ENCODE measurements around the gene MRPL34.

Gene MRPL34

DNA sequence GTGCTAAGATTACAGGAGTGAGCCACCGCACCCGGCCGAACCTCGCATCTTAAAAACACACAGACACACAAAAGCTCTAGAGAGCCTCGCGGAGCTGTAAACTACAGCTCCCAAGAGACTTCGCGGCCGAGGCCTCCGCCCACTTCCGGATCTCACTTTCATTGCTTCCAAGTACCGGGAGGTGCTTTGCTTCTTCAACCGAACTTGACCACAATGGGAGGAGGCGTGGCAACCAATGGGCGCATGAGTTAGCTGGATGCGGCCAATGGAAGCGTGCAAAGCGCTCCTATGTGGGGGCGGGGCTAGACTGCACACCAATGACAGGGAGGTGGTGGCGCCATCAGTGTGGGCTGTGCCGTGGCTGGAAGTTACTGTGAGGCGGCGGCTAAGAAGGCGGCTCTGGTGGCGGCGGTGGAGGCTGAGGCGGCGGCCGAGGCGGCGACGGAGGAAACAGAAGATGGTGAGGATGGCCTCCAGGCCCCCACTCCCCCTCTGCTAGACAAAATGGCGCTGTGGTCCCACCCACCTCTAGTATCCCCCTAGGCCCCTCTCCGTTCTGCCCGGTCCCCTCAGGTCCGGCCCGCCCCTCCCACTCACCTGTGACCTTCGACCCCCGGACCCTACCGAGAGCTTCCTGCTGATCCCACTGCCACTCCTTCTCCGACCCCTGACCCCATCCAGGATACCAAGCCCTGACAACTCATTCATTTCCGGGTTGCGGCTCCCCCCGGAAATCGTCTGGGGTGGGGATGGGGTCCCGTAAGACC is 3.7 kb downstream of the MRPL34 start, which contains the start of gene DDA1:
DDA1 (plus strand) TSS at position 366 of the 767 bp plus-strand sequence; CDS start at position 458, 92 bp downstream.
- DNase-seq (ENCODE audit: extremely low read depth in 1 of 2, low read depth in 1 of 2), result peak; percentile 95 to 98

DNA sequence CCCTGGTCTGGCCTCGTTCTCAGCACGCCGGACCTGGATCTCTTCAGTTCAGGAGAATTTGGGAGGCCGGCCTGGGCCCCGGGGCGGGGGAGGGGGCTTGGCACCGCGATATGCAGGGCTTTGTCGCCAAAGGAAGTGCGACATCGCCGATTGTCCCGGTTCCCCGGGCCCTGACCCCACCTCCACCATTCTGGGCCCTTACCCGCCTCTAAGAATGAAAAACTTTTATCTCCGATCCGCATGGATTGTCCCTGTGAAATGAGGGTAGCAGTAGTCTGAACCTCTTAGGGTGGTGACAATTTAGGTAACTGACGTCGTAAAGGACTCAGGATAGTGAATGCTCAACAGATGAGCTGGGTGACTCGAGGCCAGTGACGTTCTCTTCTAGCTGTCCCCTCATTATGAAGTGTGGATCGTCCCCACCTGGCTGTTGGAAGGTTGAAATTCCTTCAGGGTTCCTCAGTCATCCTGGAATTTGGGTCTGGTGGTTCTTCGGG is 4.3 kb downstream of the MRPL34 start:
- no peak for DNase-seq (ENCODE audit: extremely low read depth in 1 of 2, low read depth in 1 of 2)

DNA sequence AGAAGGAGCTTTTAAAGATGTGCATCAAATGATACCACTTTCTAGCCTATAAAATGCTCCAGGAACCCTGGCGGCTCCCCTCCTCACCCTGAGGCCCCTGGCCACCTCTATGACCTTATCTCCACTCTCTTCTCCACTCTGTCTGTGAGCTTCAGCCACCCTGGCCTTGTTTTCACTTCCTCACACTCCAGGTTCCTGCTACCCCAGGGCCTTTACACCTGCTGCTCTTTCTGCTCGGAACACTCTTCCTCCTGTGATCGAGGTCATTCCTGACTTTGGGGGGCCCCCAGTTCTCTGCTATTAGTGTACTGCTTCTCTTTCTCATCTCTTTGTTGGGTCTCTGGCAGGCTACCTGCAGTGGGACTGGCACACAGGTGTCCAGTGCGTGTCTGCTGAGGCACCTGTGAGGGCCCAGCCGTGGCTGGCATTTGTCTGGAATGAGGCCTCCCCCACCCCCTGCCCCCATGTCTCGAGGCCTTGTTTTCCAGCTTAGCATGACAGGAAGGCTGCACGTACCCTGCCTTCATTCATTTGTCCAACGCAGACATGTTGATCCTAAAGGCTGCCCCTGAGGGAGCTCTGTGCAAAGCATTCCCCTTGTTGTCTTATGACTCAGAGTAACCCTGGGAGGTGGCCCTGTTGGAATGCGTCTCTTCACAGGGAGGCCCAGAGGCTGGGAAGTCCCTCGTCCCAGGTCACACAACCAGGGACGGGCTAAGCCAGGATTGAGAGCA is 6.0 kb downstream of the MRPL34 start:
- no peak for DNase-seq (ENCODE audit: extremely low read depth in 1 of 2, low read depth in 1 of 2)

DNA sequence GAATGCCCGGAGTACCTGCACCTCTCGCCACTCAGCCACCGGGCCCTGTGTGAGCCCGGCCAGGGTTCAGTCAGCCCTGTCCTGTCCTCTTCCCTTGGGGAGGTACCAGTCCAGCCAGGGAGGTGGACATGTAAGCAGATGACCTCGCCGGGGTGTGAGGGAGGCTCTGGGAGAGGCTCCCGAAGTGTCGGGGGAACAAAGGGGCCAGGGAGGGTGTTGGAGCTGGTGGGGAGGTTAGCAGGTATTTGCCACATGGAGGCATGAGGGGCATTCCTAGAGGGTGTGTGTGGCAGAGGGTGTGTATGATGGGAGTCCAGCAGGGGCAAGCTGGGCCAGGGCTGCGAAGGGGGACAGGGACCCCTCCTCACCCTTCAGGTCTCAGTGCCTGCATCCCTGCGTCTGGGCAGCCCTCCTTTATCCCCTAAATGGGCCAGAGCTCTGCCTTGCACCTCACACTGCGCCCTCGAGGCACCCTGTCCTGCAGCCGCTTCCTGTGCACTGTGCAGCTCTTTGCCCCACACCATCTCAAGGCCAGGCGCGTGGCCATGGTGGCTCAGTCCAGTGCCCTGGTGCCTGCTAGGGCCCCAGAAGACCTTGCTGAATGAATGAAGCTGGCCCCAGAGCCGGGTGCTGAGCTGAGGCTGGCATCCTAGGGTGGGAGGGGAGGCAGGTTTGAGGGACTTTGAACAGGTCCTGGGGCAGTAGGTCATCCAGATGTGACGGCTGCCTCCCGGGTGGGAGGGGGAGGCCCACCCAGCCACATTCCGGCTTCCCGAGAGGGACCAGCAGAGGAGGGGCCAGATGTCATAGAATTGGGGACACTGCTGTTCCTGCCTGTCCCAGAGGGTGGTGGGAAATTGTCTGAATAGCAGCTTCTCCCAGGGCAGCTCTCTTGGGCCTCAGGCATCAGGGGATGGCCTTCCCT is 6.8 kb downstream of the MRPL34 start:
- DNase-seq (ENCODE audit: extremely low read depth in 1 of 2, low read depth in 1 of 2), result no peak

DNA sequence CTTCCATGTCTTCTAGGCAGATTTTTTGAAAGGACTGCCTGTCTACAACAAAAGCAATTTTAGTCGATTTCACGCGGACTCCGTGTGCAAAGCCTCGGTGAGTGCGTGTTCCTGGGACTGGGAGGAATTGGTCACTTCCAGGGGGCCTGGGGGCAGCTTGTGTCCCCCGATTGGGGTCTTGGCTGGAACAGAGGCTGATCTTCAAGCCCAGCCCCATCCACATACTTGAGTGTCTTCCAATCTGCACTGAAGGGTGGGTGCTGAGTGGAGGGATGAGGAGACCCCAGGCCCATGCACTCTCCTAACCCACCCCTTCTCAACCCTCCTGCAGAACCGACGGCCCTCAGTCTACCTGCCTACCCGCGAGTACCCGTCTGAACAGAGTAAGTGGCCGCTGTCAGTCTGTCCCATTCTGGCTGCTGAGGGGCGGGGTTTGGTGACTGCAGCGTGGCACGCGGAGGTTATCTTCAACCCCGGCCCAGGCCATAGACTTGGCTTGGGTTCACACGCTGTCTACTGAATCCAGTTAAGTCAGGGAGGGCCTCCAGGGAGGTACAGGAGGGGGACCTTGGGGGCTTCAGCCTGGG is 8.4 kb downstream of the MRPL34 start:
- DNase-seq (ENCODE audit: extremely low read depth in 1 of 2, low read depth in 1 of 2), result no peak

GRCh38 chr19:17318966-17319365 is 13.3 kb downstream of the MRPL34 start:
- no peak for DNase-seq (ENCODE audit: extremely low read depth in 1 of 2, low read depth in 1 of 2)

- DNase-seq (ENCODE audit: extremely low read depth in 1 of 2, low read depth in 1 of 2), result no peak
Observed at GRCh38 chr19:17319473-17320238, 14.0 kb downstream of the MRPL34 start.

GRCh38 chr19:17320435-17320834 is 14.8 kb downstream of the MRPL34 start:
- DNase-seq (ENCODE audit: extremely low read depth in 1 of 2, low read depth in 1 of 2), result no peak

GRCh38 chr19:17321655-17322489 is 16.2 kb downstream of the MRPL34 start:
- no peak for DNase-seq (ENCODE audit: extremely low read depth in 1 of 2, low read depth in 1 of 2)

DNA sequence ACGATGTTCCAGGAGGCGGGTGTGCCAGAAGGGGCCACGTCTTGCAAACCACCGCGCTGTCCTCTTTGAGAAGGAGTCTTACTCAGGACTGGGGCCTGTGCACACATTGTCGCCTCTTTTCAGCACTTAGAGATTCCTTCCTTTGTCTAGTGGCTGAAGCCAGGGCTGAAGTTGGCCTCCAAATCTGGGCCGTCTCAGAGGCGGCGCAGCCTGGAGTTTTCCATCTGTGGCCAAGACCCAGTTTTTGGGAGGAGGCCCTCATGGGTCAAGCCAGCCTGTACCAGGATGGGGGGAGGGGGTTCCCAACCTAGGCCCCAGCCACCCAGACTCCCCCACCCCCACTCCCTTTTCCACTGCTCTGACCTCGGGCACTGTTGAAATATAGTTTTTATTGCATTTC is 17.2 kb downstream of the MRPL34 start:
- no peak for DNase-seq (ENCODE audit: extremely low read depth in 1 of 2, low read depth in 1 of 2)

- DNase-seq (ENCODE audit: extremely low read depth in 1 of 2, low read depth in 1 of 2), result no peak
Observed at GRCh38 chr19:17323300-17323963, 17.8 kb downstream of the MRPL34 start.

- no peak for DNase-seq (ENCODE audit: extremely low read depth in 1 of 2, low read depth in 1 of 2)
Observed at GRCh38 chr19:17323964-17324332, 18.3 kb downstream of the MRPL34 start.

- DNase-seq (ENCODE audit: extremely low read depth in 1 of 2, low read depth in 1 of 2), result no peak
Observed at GRCh38 chr19:17324357-17325114, 18.9 kb downstream of the MRPL34 start.

DNA sequence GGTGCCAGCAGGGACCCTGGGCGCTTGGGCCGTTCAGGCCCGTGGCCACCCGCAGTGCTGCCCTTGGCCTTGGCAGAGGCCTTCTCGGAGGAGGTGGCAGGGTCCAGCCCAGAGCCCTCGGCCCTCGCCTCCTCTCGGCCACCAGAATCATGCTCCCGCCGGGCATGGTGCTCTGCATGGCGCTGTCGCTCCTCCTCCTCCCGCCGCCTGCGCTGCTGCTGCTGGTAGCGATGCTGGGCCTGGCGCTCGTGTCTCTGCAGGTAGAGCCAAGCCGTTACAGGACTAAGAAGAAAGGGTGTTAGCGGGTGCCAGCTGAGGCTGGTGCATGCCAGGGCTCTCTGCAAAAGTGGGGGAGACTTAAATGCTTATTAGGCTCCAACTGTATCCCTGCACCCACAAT is 19.5 kb downstream of the MRPL34 start:
- no peak for DNase-seq (ENCODE audit: extremely low read depth in 1 of 2, low read depth in 1 of 2)

- no peak for DNase-seq (ENCODE audit: extremely low read depth in 1 of 2, low read depth in 1 of 2)
Observed at GRCh38 chr19:17325881-17326594, 20.4 kb downstream of the MRPL34 start.

DNA sequence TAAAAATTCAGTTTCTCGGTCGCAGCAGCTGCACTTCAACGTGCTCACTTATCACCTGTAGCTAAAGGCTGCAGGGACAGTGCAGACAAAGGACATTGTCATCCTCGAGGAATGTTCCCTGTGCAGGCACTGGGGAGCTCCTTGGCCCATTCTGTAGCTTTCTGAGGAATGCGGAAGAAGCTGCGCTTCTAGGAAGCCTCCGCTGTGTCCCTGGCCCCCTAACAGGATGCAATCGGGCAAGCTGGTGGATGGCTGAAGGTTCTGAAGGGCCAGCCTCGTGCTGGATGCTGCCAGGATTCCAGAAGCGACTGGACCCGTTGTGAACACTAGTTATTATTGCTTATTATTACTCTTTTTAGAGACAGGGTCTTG is 20.9 kb downstream of the MRPL34 start:
- no peak for DNase-seq (ENCODE audit: extremely low read depth in 1 of 2, low read depth in 1 of 2)

DNA sequence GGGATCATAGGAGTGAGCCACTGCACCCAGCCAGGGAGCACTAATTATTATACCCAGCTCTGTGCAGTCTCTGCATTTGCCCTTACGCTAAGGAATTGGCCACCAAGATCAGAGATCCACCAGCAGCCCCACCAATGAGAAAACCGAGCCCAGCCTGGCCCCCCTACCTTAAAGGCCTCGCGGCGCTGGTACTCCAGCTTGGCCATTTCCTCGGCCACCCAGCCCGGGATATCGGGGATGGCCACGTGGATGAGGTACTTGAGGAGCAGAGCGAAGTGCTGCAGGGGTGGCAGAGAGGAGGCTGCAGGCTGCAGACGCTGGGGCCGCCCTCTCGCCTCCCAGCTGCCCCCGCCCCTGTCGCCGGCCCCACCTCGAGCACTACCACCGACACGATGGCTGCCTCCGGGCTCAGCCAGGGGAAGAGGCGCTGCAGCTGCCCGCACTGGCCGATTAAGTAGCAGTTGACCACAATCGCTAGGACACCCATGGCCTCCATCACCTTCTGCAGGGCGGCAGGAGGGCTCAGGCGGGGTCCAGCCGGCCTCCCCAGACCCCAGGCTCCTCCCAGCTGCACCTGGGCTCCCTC is 21.5 kb downstream of the MRPL34 start:
- DNase-seq (ENCODE audit: extremely low read depth in 1 of 2, low read depth in 1 of 2), result no peak

All from activated CD8-positive, alpha-beta memory T cell treated with anti-CD3 and anti-CD28 coated beads for 1 hour (primary cell).